Progenitor cell of endocrine pancreas (in vitro differentiated cells): ENCODE measurements around the gene BAIAP2L1. TPM values are rescaled to one million over a fixed set of nuclear protein-coding genes. Genes with fewer than 3 reads are reported as not detected.

Source experiments
- DNase-seq: peaks from one replicate; pipeline ENCODE4 v3.0.0; 2021; ENCODE audit warnings: low spot score; ENCODE audit not compliant: unreplicated experiment
- H3K27ac Mint-ChIP-seq: 2 replicates; pipeline ENCODE4 v1.8.0; 2021; ENCODE audit warnings: mild to moderate bottlenecking, moderate library complexity, mixed read lengths
- H3K27me3 Mint-ChIP-seq: 2 replicates; pipeline ENCODE4 v1.8.0; 2021; ENCODE audit warnings: mixed read lengths
- H3K36me3 Mint-ChIP-seq: 2 replicates; pipeline ENCODE4 v1.8.0; 2022; ENCODE audit warnings: mixed read lengths; ENCODE audit not compliant: insufficient read depth
- H3K4me1 Mint-ChIP-seq: 2 replicates; pipeline ENCODE4 v1.8.0; 2021; ENCODE audit warnings: low read depth, mixed read lengths
- H3K4me3 Mint-ChIP-seq: 2 replicates; pipeline ENCODE4 v1.8.0; 2021; ENCODE audit warnings: low read depth, mild to moderate bottlenecking, moderate library complexity, mixed read lengths
- H3K9me3 Mint-ChIP-seq: 2 replicates; pipeline ENCODE4 v1.8.0; 2021; ENCODE audit warnings: low read depth, mixed read lengths
- total RNA-seq: library from RNA; stranded (reverse); gene quantifications from 2 replicates; pipeline ENCODE4 v1.2.1, GENCODE V29; 2021
- TF ChIP-seq, protein P1 (sequence below): fragments of 200-600 bp; sonication (generic); IDR thresholded peaks from one replicate; pipeline ENCODE4 v1.5.0; 2021; ENCODE audit warnings: antibody characterized with exemption, mild to moderate bottlenecking; ENCODE audit not compliant: unreplicated experiment

The BAIAP2L1 gene
- total RNA-seq, 1 donor from 2014 or later: 34.2 TPM

DNA sequence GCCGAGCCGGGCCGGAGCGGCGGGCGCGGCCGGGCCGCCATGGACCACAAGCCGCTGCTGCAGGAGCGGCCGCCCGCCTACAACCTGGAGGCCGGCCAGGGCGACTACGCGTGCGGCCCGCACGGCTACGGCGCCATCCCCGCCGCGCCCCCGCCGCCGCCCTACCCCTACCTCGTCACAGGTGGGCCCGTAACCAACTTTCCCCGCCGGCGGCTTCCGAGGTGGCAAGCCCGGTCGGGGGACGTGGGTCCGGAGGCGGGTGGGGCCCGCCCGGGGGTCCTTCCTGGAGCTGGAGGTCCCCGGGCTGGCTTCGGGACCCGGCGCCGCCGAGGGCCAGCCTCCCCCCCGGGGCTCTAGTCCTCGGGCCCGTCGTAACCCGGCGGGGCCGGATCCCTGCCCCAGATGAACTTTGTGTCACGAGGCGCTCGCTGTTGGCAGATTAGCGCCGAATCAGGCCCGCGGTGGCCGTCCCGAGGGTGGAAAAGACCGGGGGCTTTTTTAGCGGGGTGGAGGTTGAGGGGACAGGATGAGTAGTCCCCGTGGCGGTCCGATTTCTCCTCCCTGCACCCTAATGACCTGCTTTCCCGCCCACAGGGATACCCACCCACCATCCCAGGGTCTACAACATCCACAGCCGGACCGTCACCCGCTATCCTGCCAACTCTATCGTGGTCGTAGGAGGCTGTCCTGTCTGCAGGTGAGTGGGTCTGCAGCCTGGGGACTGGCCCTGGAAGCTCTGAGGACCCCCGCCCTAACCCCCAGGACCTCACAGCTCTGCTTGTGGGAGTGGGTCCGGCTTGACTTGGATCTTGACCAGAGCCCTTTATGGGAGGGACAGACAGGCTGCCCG lies 118.9 kb downstream of the BAIAP2L1 start:
- peaks cover 30% of the 10 kb centered on the region for H3K4me1 Mint-ChIP-seq
- DNase-seq: no peak
- TF ChIP-seq, protein P1, sequence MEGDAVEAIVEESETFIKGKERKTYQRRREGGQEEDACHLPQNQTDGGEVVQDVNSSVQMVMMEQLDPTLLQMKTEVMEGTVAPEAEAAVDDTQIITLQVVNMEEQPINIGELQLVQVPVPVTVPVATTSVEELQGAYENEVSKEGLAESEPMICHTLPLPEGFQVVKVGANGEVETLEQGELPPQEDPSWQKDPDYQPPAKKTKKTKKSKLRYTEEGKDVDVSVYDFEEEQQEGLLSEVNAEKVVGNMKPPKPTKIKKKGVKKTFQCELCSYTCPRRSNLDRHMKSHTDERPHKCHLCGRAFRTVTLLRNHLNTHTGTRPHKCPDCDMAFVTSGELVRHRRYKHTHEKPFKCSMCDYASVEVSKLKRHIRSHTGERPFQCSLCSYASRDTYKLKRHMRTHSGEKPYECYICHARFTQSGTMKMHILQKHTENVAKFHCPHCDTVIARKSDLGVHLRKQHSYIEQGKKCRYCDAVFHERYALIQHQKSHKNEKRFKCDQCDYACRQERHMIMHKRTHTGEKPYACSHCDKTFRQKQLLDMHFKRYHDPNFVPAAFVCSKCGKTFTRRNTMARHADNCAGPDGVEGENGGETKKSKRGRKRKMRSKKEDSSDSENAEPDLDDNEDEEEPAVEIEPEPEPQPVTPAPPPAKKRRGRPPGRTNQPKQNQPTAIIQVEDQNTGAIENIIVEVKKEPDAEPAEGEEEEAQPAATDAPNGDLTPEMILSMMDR: no peak
- peak overlapping the region; percentile 90 for H3K4me3 Mint-ChIP-seq
- H3K27ac Mint-ChIP-seq: peak overlapping the region; percentile 93
- peaks cover 7% of the 10 kb centered on the region for H3K36me3 Mint-ChIP-seq
- no peaks in the 10 kb centered on the region for H3K27me3 Mint-ChIP-seq
- H3K9me3 Mint-ChIP-seq: no peaks in the 10 kb centered on the region

DNA sequence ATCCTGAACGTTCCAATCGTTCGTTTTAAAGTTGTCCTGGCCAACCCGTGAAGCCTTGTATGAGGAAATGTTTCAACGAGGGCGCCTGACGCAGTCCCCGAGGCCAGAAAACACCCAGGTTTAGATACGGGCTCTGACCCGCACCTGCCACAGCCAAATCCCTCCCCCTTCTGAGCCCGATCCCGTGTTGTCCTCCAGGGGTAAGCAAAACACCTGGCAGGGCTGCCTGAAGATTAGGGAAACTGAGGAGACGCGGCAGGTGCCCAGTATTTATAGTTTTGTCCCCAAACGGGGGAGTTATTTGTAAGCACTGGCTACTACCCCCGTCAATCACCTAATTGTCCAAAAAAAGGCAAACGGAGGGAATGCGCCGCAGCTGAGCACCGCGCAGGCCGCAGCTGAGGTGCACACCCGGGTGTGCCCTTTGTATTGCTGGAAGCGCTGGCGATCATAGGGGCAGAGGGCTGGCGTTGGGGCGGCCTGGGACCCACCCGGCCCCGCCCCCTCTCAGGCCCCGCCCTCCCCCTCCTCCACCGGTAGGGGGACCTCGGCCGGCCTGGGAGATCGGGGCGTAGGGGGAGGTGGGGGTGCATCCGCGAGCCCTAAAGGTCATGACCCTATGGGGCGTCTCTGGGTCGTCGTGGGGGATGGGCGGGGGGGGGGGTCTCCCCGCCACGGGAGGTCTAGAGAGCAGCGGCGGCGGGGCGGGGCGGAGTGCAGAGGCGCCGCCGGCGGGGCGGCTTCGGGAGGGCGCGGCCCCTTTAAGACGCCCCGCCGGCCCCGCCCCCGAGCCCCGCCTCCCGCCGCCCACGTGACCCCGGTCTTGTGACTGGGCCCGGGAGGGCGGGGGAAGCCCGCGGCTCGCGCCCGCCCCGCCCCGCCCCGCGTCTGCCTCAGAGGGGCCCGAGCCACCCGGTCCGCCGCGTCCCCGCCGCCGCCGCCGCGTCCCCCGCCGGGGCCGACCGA lies 119.8 kb downstream of the BAIAP2L1 start, which contains the start of gene BRI3:
TSS of gene BRI3 (plus strand) at position 896 of the 966 bp plus-strand sequence. CDS start 110 bp downstream, outside the sequence.
- TF ChIP-seq, protein P1: no peak
- H3K4me3 Mint-ChIP-seq: peak within 1 kb of the TSS; percentile 90
- H3K9me3 Mint-ChIP-seq: no peaks in the 10 kb centered on the region
- peak within 1 kb of the TSS; percentile 98 for H3K27ac Mint-ChIP-seq
- peaks cover 29% of the 10 kb centered on the region for H3K4me1 Mint-ChIP-seq
- H3K36me3 Mint-ChIP-seq: peaks cover 7% of the 10 kb centered on the region
- no peaks in the 10 kb centered on the region for H3K27me3 Mint-ChIP-seq
- peak; percentile 82 for DNase-seq

DNA sequence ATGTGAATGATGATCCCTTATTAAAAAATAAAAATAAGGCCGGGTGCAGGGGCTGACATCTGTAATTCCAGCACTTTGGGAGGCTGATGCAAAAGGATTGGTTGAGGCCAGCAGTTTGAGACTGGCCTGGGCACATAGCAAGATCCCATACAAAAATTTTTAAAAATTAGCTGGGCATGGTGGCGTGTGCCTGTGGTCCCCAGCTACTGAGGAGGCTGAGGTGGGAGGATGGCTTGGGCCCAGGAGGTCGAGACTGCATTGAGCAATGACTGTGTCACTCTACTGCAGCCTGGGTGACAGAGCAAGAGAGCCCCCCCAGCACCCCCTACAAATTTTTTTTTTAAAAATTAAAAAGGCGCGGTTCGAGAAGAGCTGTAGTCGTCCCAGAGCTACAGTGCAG lies 120.6 kb downstream of the BAIAP2L1 start:
- DNase-seq: no peak
- Mint-ChIP-seq H3K9me3 (no peaks in the 10 kb centered on the region), H3K4me3 (peak overlapping the region; percentile 77), H3K4me1 (peaks cover 30% of the 10 kb centered on the region), H3K36me3 (peaks cover 7% of the 10 kb centered on the region), H3K27ac (peak overlapping the region; percentile 98), H3K27me3 (no peaks in the 10 kb centered on the region)
- TF ChIP-seq, protein P1: no peak

DNA sequence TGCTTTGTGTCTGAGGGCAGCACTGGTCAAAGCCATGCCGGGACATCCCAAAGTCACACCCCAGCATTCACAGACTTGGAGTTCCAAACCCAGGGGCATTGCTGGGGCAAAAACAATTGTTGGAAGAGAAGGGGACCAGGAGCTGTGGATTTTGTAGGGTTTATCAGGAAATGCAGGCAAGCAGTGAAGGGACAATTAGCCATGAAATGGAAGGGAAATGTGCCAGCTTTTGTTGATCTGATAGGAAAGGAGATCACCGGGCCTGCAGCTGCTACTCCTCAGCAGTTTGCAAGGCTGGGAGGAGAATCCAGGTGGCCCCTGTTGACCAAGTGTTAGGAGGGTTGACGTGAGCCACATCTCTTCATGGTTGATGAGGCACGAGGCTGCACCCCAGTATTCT lies 122.0 kb downstream of the BAIAP2L1 start:
- no peak for DNase-seq
- Mint-ChIP-seq H3K27ac (no peak overlapping the region), H3K27me3 (no peaks in the 10 kb centered on the region), H3K9me3 (no peaks in the 10 kb centered on the region), H3K4me1 (peaks cover 19% of the 10 kb centered on the region), H3K36me3 (peaks cover 2% of the 10 kb centered on the region), H3K4me3 (no peak overlapping the region)
- TF ChIP-seq, protein P1: no peak

DNA sequence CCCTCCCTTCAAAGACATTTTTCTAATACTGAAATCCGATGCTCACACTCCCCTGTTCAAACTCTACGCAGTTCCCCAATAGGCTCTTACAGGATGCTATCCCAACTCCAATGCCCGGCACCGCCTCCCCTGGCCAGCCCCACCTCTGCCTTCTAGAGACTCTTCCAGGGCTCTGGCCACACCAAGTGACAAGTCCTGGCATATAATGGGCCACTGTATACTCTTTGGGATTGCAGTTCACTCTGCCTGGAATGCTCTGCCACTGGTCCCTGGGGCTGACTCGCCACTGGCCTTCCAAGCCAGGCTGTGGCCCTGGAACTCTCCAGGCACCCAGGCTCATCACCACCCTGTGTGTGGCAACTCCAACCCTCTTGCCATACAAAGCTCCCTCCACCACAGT lies 122.5 kb downstream of the BAIAP2L1 start:
- H3K4me1 Mint-ChIP-seq: peaks cover 18% of the 10 kb centered on the region

More for the DNA sequence above, 122.5 kb downstream of the BAIAP2L1 start:
- Mint-ChIP-seq H3K9me3 (no peaks in the 10 kb centered on the region), H3K27ac (no peak overlapping the region), H3K27me3 (no peaks in the 10 kb centered on the region), H3K4me3 (no peak overlapping the region), H3K36me3 (peaks cover 4% of the 10 kb centered on the region)
- DNase-seq: no peak
- TF ChIP-seq, protein P1: no peak
